GOT3 (cell line): ENCODE data around the gene PDE2A.
"Not testable (repeated sequence)": the region's sequence is repeated elsewhere in the genome, so short reads cannot be mapped to it uniquely, and the experiment has no call there.

Experiments
- DNase-seq: peaks from one replicate; lab custom pipeline; 2025; ENCODE audit warnings: mixed read lengths; lab: John Stamatoyannopoulos, UW

PDE2A gene

GRCh38 chr11:72575533-72576242, 98.5 kb downstream of the PDE2A start:
- no peak for DNase-seq

- no peak for DNase-seq
These were observed 99.4 kb downstream of the PDE2A start for GRCh38 chr11:72574548-72575460.

- no peak for DNase-seq
These were observed 100.3 kb downstream of the PDE2A start for GRCh38 chr11:72573855-72574445.

GRCh38 chr11:72573072-72573854, 101.0 kb downstream of the PDE2A start:
- no peak for DNase-seq

- DNase-seq = not testable (repeated sequence)
These were observed 101.7 kb downstream of the PDE2A start for GRCh38 chr11:72572540-72572939.

GRCh38 chr11:72570893-72571661, 103.1 kb downstream of the PDE2A start:
- no peak for DNase-seq

- DNase-seq = no peak
These were observed 104.0 kb downstream of the PDE2A start for GRCh38 chr11:72569966-72570892.

GRCh38 chr11:72568861-72569260, 105.4 kb downstream of the PDE2A start:
- no peak for DNase-seq

- no peak for DNase-seq
These were observed 111.8 kb downstream of the PDE2A start for GRCh38 chr11:72562431-72562830.

GRCh38 chr11:72561856-72562255, 112.4 kb downstream of the PDE2A start:
- DNase-seq = no peak

GRCh38 chr11:72560864-72561263, 113.4 kb downstream of the PDE2A start:
- not testable (repeated sequence) for DNase-seq

- no peak for DNase-seq
These were observed 117.8 kb downstream of the PDE2A start for GRCh38 chr11:72556433-72556832.

GRCh38 chr11:72555014-72555522, 119.2 kb downstream of the PDE2A start:
- DNase-seq = not testable (repeated sequence)

GRCh38 chr11:72553706-72554105, 120.5 kb downstream of the PDE2A start:
- no peak for DNase-seq

GRCh38 chr11:72552399-72552910, 121.8 kb downstream of the PDE2A start:
- no peak for DNase-seq

- no peak for DNase-seq
These were observed 122.7 kb downstream of the PDE2A start for GRCh38 chr11:72551571-72551970.

GRCh38 chr11:72548463-72548862, 125.8 kb downstream of the PDE2A start:
- DNase-seq = no peak

GRCh38 chr11:72546866-72547265, 127.4 kb downstream of the PDE2A start:
- no peak for DNase-seq

- no peak for DNase-seq
These were observed 129.6 kb downstream of the PDE2A start for GRCh38 chr11:72544589-72544988.
